Subcutaneous abdominal adipose tissue (tissue), 5 donors: Measurements from ENCODE around the gene ZNF780B.

Experiments used
- H3K27ac ChIP-seq: one replicate; pipeline ENCODE4 v1.7.0; 2013; ENCODE audit warnings: low read depth, mild to moderate bottlenecking, inconsistent platforms, low read length, moderate library complexity
- H3K27me3 ChIP-seq, 5 donors: one replicate each; pipeline ENCODE4 v1.7.0; 2013; ENCODE audit warnings: low read length in 5 of 5, inconsistent platforms in 1 of 5; ENCODE audit not compliant: control insufficient read depth in 5 of 5, insufficient read depth in 4 of 5
- H3K36me3 ChIP-seq, 5 donors: one replicate each; pipeline ENCODE4 v1.7.0; 2013; ENCODE audit warnings: low read length in 5 of 5; ENCODE audit not compliant: control insufficient read depth in 5 of 5, insufficient read depth in 5 of 5
- H3K4me1 ChIP-seq, 5 donors: one replicate each; pipeline ENCODE4 v1.7.0; 2013; ENCODE audit warnings: low read length in 5 of 5, mild to moderate bottlenecking in 3 of 5, moderate library complexity in 1 of 5; ENCODE audit not compliant: control insufficient read depth in 5 of 5, insufficient read depth in 5 of 5
- H3K4me3 ChIP-seq, 5 donors: one replicate each; pipeline ENCODE4 v1.7.0; 2013; ENCODE audit warnings: low read length in 5 of 5, low read depth in 1 of 5
- H3K9ac ChIP-seq, 5 donors: one replicate each; pipeline ENCODE4 v1.7.0; 2013; ENCODE audit warnings: low read length in 5 of 5, mild to moderate bottlenecking in 4 of 5, moderate library complexity in 3 of 5
- H3K9me3 ChIP-seq, 5 donors: one replicate each; pipeline ENCODE4 v1.7.0; 2013; ENCODE audit warnings: low read length in 5 of 5; ENCODE audit not compliant: control insufficient read depth in 5 of 5
- donor health status: healthy.
- donor health status: healthy.
- donor health status: healthy.
- donor health status: healthy.
- donor health status: healthy.

Gene ZNF780B

DNA sequence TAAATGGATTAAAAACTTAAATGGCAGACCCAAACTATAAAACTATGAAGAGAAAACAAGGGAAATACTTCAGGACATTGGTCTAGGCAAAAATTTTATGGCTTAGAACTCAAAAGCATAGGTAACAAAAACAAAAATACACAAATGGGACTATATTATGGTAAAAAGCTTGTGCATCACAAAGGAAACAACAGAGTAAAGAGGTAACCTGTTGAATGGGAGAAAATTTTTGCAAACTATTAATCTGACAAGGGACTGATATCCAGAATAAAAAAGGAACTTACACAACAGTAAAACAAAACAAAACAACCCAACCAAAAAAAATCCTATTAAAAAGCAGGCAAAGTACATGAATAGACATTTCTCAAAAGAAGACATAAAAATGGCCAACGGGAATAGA, 68.4 kb downstream of the ZNF780B start:
- Histone ChIP-seq H3K4me1 (no peaks in the 10 kb centered on the region), H3K36me3 (peaks cover 0 to 4% (median 1%) of the 10 kb centered on the region in 5 donors), H3K27ac (no peak overlapping the region), H3K9ac (no peak overlapping the region), H3K9me3 (peaks cover 5 to 16% (median 14%) of the 10 kb centered on the region in 5 donors), H3K27me3 (no peaks in the 10 kb centered on the region), H3K4me3 (no peak overlapping the region)

- H3K9ac ChIP-seq: no peak overlapping the region
- H3K27ac ChIP-seq: no peak overlapping the region
- peaks cover 0 to 8% (median 5%) of the 10 kb centered on the region in 5 donors for H3K36me3 ChIP-seq
- H3K4me3 ChIP-seq: no peak overlapping the region
- H3K9me3 ChIP-seq: peaks cover 5 to 16% (median 14%) of the 10 kb centered on the region in 5 donors
- no peaks in the 10 kb centered on the region for H3K27me3 ChIP-seq
- no peaks in the 10 kb centered on the region for H3K4me1 ChIP-seq
Observed at GRCh38 chr19:39987167-39987566, 68.9 kb downstream of the ZNF780B start.

DNA sequence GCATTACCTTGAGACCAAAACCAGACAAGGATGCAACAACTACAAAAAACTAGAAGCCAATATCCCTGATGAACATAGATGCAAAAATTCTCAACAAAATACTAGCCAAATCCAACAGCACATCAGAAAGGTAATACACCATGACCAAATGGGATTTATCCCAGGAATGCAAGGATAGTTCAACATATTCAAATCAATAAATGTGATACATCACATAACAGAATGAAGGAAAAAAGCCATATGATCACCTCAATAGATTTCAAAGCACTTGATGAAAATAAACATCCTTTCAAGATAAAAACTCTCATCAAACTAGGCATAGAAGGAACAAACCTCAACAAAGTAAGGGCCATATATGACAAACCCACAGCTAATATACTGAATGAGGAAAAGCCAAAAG, 69.4 kb downstream of the ZNF780B start:
- no peak overlapping the region for H3K9ac ChIP-seq
- H3K9me3 ChIP-seq: peaks cover 5 to 16% (median 14%) of the 10 kb centered on the region in 5 donors
- H3K4me1 ChIP-seq: no peaks in the 10 kb centered on the region
- H3K36me3 ChIP-seq: peaks cover under 1 to 11% (median 7%) of the 10 kb centered on the region in 5 donors
- H3K27me3 ChIP-seq: no peaks in the 10 kb centered on the region
- no peak overlapping the region for H3K4me3 ChIP-seq
- H3K27ac ChIP-seq: no peak overlapping the region

GRCh38 chr19:39983695-39984300, 72.2 kb downstream of the ZNF780B start:
- Histone ChIP-seq H3K27ac (no peak overlapping the region), H3K36me3 (peaks cover 7 to 38% (median 25%) of the 10 kb centered on the region in 5 donors), H3K9ac (no peak overlapping the region), H3K4me3 (no peak overlapping the region), H3K9me3 (peaks cover 5 to 16% (median 14%) of the 10 kb centered on the region in 5 donors), H3K27me3 (no peaks in the 10 kb centered on the region), H3K4me1 (peaks cover 0 to 4% (median 0%) of the 10 kb centered on the region in 5 donors)

GRCh38 chr19:39982883-39983282, 73.1 kb downstream of the ZNF780B start:
- H3K9ac ChIP-seq: no peak overlapping the region
- H3K4me1 ChIP-seq: peaks cover 0 to 9% (median 0%) of the 10 kb centered on the region in 5 donors
- no peaks in the 10 kb centered on the region for H3K27me3 ChIP-seq
- H3K36me3 ChIP-seq: peaks cover 7 to 48% (median 33%) of the 10 kb centered on the region in 5 donors
- H3K4me3 ChIP-seq: no peak overlapping the region
- H3K27ac ChIP-seq: no peak overlapping the region
- H3K9me3 ChIP-seq: peaks cover 5 to 16% (median 14%) of the 10 kb centered on the region in 5 donors
